ENCODE data around the gene LAMA3.

The LAMA3 gene

DNA sequence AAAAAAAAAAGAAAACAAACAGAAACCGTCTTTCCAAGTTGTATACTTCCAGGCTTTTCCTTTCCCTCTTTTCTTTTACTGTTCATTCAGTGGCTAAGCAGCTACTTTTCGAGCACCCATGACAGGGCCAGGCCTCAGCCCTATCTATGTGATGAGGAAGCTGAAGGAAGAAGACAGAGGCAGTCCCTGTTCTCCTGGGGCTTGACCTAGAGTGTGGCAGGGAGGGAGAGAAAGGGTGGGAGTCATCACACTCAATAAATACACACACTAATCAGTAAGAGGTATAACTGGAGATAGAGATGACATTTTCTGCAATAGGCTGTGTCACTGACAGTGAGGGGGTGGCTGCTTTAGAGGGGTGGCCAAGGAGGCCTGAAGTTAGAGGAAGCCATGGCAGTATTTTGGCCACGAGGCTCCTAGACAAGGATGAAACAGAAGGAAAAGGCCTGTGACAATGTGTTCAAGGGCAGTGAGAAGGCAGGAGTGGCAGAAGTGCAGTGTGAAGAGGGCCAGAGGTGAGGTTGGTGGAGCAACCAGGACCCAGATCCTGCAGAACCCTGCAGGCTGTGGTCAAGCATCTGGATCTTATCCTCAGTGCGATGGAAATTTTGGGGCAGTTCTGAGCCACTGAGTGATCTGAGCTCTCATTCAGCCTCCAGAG is 193.5 kb downstream of the LAMA3 start:
- no peak for DNase-seq

- peak; percentile 7 to 54 for DNase-seq
Measured at GRCh38 chr18:23883277-23883790, 194.1 kb downstream of the LAMA3 start.

- peak in 1 of 2 experiments; percentile 61 for DNase-seq
Measured at GRCh38 chr18:23884681-23885375, 195.6 kb downstream of the LAMA3 start.

GRCh38 chr18:23885750-23886149 is 196.5 kb downstream of the LAMA3 start:
- DNase-seq, result no peak

- DNase-seq, result no peak
Measured at GRCh38 chr18:23887035-23887434, 197.8 kb downstream of the LAMA3 start.

DNA sequence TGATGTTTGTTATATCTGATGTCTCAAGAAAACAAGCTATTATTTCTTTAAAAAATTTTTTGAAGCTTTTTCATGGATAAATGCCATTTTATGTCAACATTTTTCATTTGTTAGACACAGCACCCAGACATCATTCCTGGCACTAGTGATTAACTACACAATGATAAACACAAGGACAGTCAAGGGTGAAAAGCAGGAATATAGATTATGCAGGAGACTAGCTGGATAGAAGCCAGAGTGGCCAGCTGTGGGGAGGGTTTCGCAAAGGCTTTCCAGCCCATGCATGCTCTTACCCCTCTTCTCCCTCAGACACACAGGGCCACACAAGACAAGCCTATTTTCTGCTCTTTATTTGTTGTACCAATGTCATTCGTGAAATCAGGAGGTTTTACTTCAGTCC is 198.2 kb downstream of the LAMA3 start:
- DNase-seq, result no peak

- no peak for DNase-seq
Measured at GRCh38 chr18:23888881-23889280, 199.6 kb downstream of the LAMA3 start.

DNA sequence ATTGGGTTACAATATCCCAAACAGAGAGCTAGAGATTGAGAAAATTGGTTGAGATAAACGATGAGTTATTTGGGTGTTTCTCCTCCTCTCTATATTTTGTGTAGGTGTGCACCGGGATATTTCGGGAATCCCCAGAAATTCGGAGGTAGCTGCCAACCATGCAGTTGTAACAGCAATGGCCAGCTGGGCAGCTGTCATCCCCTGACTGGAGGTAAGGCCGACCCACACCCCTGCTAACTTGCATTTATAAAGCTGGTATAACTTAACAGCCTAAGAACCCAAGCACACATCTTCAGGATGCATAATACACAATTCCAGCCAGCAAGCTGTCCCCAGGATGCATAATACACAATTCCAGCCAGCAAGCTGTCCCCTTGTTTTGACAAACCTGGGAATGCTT is 200.7 kb downstream of the LAMA3 start:
- no peak for DNase-seq

DNA sequence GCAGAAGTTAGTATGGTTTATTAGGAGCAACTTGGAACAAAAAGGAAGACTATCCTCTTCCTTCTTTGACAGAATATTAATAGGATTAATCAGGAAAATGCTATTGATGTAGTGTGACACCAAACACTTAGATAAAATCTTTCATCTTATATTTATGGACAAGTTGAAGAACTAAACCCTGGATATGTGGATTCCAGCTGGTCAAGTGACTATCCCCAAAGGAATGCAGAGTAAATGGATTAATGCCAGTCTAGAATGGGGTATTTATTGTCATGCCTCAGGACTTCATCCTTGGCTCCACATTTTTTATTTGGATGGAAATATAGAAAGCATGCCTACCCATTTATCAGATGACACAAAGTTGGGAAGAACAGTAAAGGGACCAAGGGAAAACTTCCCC is 201.3 kb downstream of the LAMA3 start:
- no peak for DNase-seq

GRCh38 chr18:23893653-23894052 is 204.4 kb downstream of the LAMA3 start:
- no peak for DNase-seq

DNA sequence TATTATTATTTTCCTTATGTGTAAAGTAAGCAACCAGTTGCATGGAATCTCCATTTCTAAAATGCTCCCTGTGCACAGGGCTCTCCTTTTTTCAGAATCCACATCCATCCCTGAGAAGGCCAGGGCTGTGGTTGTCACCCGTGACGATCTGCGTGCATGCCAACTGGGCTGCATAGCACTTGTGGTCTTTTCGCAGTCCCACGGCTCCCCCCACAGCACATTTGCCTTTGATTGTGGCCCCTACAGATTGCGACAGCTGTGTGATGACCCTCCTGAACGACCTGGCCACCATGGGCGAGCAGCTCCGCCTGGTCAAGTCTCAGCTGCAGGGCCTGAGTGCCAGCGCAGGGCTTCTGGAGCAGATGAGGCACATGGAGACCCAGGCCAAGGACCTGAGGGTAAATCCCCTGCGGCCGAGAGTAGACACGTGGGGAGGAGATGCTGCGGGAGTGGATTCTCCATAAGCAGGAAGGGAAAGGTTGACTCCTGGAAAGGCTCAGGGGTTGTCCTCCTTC is 205.5 kb downstream of the LAMA3 start:
- DNase-seq, result no peak

DNA sequence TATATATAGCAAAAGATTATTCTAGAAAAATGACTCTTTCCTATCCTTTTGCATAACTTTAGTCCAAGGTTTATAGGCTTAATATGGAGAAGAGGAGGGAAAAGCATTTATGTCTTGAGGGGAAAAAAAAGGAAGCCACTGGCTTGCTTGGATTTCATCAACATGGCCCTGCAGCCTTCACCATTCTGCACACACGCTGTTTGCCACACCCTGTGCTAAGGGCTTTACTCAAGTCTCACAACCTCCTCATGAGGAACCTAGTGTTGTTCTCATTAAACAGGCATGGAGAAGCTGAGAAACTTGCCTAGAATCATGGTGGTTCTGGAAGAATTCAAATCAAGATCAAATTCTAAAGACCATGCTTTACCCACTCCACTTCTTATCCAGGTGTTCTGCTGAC is 208.0 kb downstream of the LAMA3 start:
- DNase-seq, result no peak

DNA sequence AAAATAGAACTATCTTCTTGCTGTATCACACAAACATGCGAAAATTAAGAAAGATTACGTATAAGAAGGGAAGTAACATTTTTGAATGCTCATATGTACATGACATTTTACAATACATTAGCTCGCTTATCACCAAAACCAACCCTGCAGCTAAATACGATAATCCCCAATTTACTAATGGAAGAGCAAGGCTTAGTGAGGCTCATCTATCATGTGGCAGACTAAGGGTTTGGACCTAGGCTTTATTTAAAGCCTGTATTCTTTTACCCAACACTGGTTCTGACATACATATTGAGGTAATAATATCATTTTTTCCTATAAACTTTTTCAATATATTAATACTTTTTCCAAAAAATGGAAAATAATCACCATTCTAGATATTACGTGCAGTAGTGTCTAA is 208.5 kb downstream of the LAMA3 start:
- DNase-seq, result no peak

DNA sequence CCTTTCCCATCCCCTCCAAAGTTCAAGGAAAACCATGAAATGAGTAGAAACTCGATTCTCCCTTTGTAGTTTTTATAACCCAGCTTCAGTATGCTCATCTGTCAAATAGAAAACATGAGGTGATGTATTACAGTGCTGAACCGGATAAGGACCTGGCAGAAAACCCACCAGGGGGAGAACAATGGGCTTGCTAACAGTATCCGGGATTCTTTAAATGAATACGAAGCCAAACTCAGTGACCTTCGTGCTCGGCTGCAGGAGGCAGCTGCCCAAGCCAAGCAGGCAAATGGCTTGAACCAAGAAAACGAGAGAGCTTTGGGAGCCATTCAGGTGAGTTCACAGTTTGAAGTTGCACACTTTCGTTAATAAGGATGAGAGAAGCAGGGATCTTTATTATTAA is 211.7 kb downstream of the LAMA3 start:
- no peak for DNase-seq

GRCh38 chr18:23902396-23902795 is 213.1 kb downstream of the LAMA3 start:
- no peak for DNase-seq

DNA sequence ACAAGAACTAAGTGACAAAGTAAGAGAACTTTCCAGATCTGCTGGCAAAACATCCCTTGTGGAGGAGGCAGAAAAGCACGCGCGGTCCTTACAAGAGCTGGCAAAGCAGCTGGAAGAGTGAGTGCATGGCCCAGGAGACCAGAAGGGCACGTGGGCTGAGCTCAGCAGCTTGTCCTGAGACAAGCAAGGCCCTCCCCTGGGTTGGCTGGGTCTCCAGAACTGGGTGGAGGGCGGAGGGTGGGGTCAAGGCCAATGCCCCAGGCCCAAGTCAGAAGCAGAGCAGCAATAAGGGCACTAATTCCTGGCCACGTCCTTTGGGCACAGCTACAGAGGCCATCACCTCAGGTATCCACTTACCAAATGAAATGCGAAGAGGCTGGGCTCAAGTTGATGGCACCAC is 214.7 kb downstream of the LAMA3 start:
- DNase-seq, result no peak

DNA sequence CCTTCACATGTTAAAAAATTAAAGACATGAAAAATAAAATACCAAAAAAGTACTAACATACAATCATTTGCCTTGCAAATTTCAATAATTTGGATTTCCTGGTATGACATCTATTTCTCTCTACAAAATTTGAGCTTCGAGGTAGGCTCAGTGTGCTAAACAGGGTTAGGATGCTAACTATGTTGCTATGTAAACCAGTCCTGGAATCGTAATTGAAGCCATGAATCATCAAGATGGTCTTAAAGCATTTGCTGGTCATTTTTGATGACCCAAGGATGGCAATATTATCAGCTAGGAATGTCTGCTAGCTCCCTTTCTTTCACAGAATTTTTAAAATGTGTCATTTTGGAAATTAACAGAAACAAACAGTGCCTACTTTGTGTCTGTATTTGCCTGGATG is 217.4 kb downstream of the LAMA3 start:
- no peak for DNase-seq

DNA sequence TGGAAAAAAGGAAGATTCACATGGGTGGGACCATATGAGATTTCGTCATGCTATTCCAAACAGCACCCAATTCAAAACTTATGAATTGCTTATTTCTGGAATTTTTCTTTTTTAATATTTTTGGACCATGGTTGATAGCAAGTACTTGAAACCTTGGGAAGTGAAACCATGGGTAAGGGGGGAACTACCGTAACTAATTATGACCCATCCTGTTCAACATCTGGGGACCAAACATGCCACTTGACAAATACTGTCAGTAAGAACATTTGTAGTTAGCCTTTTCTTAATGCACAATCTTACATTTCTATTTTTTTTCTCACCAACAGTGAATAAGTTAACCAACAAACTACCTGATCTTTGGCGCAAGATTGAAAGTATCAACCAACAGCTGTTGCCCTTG is 219.6 kb downstream of the LAMA3 start:
- DNase-seq, result no peak

GRCh38 chr18:23910032-23910431 is 220.8 kb downstream of the LAMA3 start:
- no peak for DNase-seq

GRCh38 chr18:23912356-23912755 is 223.1 kb downstream of the LAMA3 start:
- DNase-seq, result no peak

GRCh38 chr18:23916338-23916737 is 227.1 kb downstream of the LAMA3 start:
- no peak for DNase-seq

- peak; percentile 60 to 79 for DNase-seq
Measured at GRCh38 chr18:23918395-23919032, 229.3 kb downstream of the LAMA3 start.

DNA sequence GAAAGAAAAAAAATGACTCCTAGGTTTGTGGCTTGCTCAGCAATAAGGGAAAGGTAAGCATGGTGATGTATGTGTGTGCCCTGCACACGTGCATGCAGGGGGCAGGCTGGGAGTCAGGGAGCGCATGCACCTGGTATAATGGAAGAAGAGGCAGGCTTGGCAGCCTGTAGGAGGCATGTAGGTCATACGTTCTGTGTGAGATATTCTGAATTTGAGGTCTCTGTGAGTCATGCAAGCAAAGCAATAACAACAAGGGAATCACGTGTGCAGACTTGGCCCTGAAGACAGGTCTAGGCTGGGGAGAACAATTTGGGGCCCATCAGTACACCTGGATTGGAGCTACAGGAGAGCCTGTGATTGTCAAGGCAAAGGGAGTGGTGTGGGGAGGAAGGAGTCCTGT is 230.8 kb downstream of the LAMA3 start:
- no peak for DNase-seq

GRCh38 chr18:23921716-23922285 is 232.5 kb downstream of the LAMA3 start:
- no peak for DNase-seq

Data from NCI-H526 (cell line).